Gastrocnemius medialis (tissue), 4 donors: ENCODE data around the gene CBX6. TPM values are rescaled to one million over a fixed set of nuclear protein-coding genes. Genes with fewer than 3 reads are reported as not detected.

ENCODE experiments used
- ATAC-seq, 2 donors: fragments of 150-250 bp; one replicate each; pipeline ENCODE4 v1.9.1; 2016
- DNase-seq, 2 donors: peaks; one replicate each; pipeline ENCODE4 v3.0.0-alpha.2; 2019
- H3K27ac ChIP-seq, 4 donors: fragments of 200-600 bp; sonication (generic); 1 replicate in 1 of 4; 2 replicates in 3 of 4; pipeline ENCODE4 v1.5.1; 2016 to 2018; ENCODE audit warnings: mild to moderate bottlenecking in 2 of 4, moderate library complexity in 1 of 4
- H3K27me3 ChIP-seq, 3 donors: fragments of 200-600 bp; sonication (generic) in 2 of 3; 1 replicate in 1 of 3; 2 replicates in 2 of 3; pipeline versions ENCODE4 v1.5.1 to v1.6.0; 2016 to 2019; ENCODE audit warnings: mild to moderate bottlenecking in 1 of 3, moderate library complexity in 1 of 3
- H3K36me3 ChIP-seq, 2 donors: fragments of 200-600 bp; sonication (generic) in 1 of 2; one replicate each; pipeline ENCODE4 v1.5.1; 2017 to 2018
- H3K4me1 ChIP-seq, 2 donors: fragments of 200-600 bp; sonication (generic) in 1 of 2; one replicate each; pipeline ENCODE4 v1.5.1; 2016 to 2017; ENCODE audit warnings: mild to moderate bottlenecking in 2 of 2
- H3K4me3 ChIP-seq, 4 donors: fragments of 200-600 bp; sonication (generic) in 3 of 4; 1 replicate in 1 of 4; 2 replicates in 3 of 4; pipeline ENCODE4 v1.5.1; 2016 to 2019; ENCODE audit warnings: mild to moderate bottlenecking in 2 of 4
- H3K9me3 ChIP-seq, 3 donors: fragments of 200-600 bp; sonication (generic) in 2 of 3; 1 replicate in 1 of 3; 2 replicates in 2 of 3; pipeline ENCODE4 v1.5.1; 2016 to 2019
- CTCF ChIP-seq, 5 experiments: fragments of 450-650 bp in 3 of 5; fragments of 200-600 bp in 2 of 5; sonication (generic) in 2 of 5; IDR thresholded peaks in 4 of 5; conservative IDR thresholded peaks in 1 of 5; 1 replicate in 4 of 5; 2 replicates in 1 of 5; pipeline ENCODE4 v1.5.1; 2016 to 2019; ENCODE audit warnings: antibody characterized with exemption in 5 of 5, mild to moderate bottlenecking in 3 of 5, moderate library complexity in 3 of 5
- POLR2A ChIP-seq, 2 donors: fragments of 450-650 bp; IDR thresholded peaks; one replicate each; pipeline ENCODE4 v1.6.1; 2017; ENCODE audit warnings: antibody characterized with exemption in 2 of 2, mild to moderate bottlenecking in 2 of 2, moderate library complexity in 2 of 2
- in situ Hi-C, 4 donors: fragments of 200-750 bp; cut with MboI; loops; one replicate each; pipeline versions ENCODE4 v1.15.0 to v1.8.0; 2017; ENCODE audit warnings: low sequenced_read_pairs in 4 of 4
- intact Hi-C: fragments of 100-400 bp; cut with DNase I; formaldehyde crosslinking; loops from one replicate; pipeline ENCODE4 v1.15.1; 2023; ENCODE audit warnings: low total_unique reads
- total RNA-seq, 4 donors: library from RNA; depleted of rRNA; stranded (reverse); fragments of >200 nt; gene quantifications; one replicate each; pipeline versions ENCODE4 v1.1.0 to v1.2.3, GENCODE V29; 2016

Gene CBX6
- total RNA-seq, 4 donors from 2014 or later = 8.4 to 21.5 (median 17.7) TPM

- H3K27me3 ChIP-seq = peaks cover 0 to 3% (median 2%) of the 10 kb centered on the region in 3 donors
- no peaks in the 10 kb centered on the region for H3K4me1 ChIP-seq
- no peak overlapping the region for H3K27ac ChIP-seq
- H3K4me3 ChIP-seq = no peak overlapping the region
- H3K36me3 ChIP-seq = no peaks in the 10 kb centered on the region
- TF ChIP-seq POLR2A (IDR thresholded peaks at IDR 0.05) (no peak), CTCF (IDR thresholded peaks at IDR 0.05 in 4 of 5, conservative IDR thresholded peaks at IDR 0.05 in 1 of 5) (no peak)
- in situ Hi-C loops = no loop called here
- no peaks in the 10 kb centered on the region for H3K9me3 ChIP-seq
- ATAC-seq (no peak), DNase-seq (no peak)
- intact Hi-C loops = no loop called here
These were observed 48.4 kb downstream of the CBX6 start for GRCh38 chr22:38823637-38824036.

- H3K27me3 ChIP-seq = peaks cover 0 to 2% (median 0%) of the 10 kb centered on the region in 3 donors
- DNase-seq (no peak), ATAC-seq (no peak)
- in situ Hi-C loops (no loop called here), intact Hi-C loops (no loop called here)
- no peaks in the 10 kb centered on the region for H3K36me3 ChIP-seq
- no peak overlapping the region for H3K4me3 ChIP-seq
- no peaks in the 10 kb centered on the region for H3K9me3 ChIP-seq
- H3K4me1 ChIP-seq = no peaks in the 10 kb centered on the region
- H3K27ac ChIP-seq = no peak overlapping the region
- TF ChIP-seq POLR2A (IDR thresholded peaks at IDR 0.05) (no peak), CTCF (IDR thresholded peaks at IDR 0.05 in 4 of 5, conservative IDR thresholded peaks at IDR 0.05 in 1 of 5) (no peak)
These were observed 48.9 kb downstream of the CBX6 start for GRCh38 chr22:38823076-38823475.

- no peak for TF ChIP-seq CTCF (IDR thresholded peaks at IDR 0.05 in 4 of 5, conservative IDR thresholded peaks at IDR 0.05 in 1 of 5)
- no peak for TF ChIP-seq POLR2A (IDR thresholded peaks at IDR 0.05)
- Histone ChIP-seq H3K27ac (no peak overlapping the region), H3K27me3 (peaks cover 0 to 2% (median 0%) of the 10 kb centered on the region in 3 donors), H3K4me1 (no peaks in the 10 kb centered on the region), H3K36me3 (no peaks in the 10 kb centered on the region), H3K4me3 (no peak overlapping the region), H3K9me3 (no peaks in the 10 kb centered on the region)
- intact Hi-C loops = no loop called here
- ATAC-seq = no peak
- DNase-seq = no peak
- in situ Hi-C loops = no loop called here
These were observed 52.0 kb downstream of the CBX6 start for GRCh38 chr22:38820020-38820419.

- no peaks in the 10 kb centered on the region for H3K9me3 ChIP-seq
- H3K4me1 ChIP-seq = no peaks in the 10 kb centered on the region
- ATAC-seq = no peak
- no peak overlapping the region for H3K4me3 ChIP-seq
- TF ChIP-seq CTCF (IDR thresholded peaks at IDR 0.05 in 4 of 5, conservative IDR thresholded peaks at IDR 0.05 in 1 of 5) (no peak), POLR2A (IDR thresholded peaks at IDR 0.05) (no peak)
- intact Hi-C loops = no loop called here
- in situ Hi-C loops = no loop called here
- no peak for DNase-seq
- H3K36me3 ChIP-seq = no peaks in the 10 kb centered on the region
- H3K27me3 ChIP-seq = peaks cover 3 to 4% (median 4%) of the 10 kb centered on the region in 3 donors
- no peak overlapping the region for H3K27ac ChIP-seq
These were observed 52.6 kb downstream of the CBX6 start for GRCh38 chr22:38819387-38819940.

- no peaks in the 10 kb centered on the region for H3K36me3 ChIP-seq
- intact Hi-C loops = no loop called here
- no peaks in the 10 kb centered on the region for H3K4me1 ChIP-seq
- TF ChIP-seq POLR2A (IDR thresholded peaks at IDR 0.05) (no peak), CTCF (IDR thresholded peaks at IDR 0.05 in 4 of 5, conservative IDR thresholded peaks at IDR 0.05 in 1 of 5) (no peak)
- ATAC-seq (no peak), DNase-seq (no peak)
- no peak overlapping the region for H3K27ac ChIP-seq
- in situ Hi-C loops = no loop called here
- no peak overlapping the region for H3K4me3 ChIP-seq
- peaks cover 5 to 8% (median 7%) of the 10 kb centered on the region in 3 donors for H3K27me3 ChIP-seq
- no peaks in the 10 kb centered on the region for H3K9me3 ChIP-seq
These were observed 54.8 kb downstream of the CBX6 start for GRCh38 chr22:38817196-38817595.
